ENCODE measurements around the gene FIBCD1. TPM values are rescaled to one million over a fixed set of nuclear protein-coding genes. Genes with fewer than 3 reads are reported as not detected.

FIBCD1 gene
- total RNA-seq, 1 experiment from 2014 or later = 1.4 TPM

DNA sequence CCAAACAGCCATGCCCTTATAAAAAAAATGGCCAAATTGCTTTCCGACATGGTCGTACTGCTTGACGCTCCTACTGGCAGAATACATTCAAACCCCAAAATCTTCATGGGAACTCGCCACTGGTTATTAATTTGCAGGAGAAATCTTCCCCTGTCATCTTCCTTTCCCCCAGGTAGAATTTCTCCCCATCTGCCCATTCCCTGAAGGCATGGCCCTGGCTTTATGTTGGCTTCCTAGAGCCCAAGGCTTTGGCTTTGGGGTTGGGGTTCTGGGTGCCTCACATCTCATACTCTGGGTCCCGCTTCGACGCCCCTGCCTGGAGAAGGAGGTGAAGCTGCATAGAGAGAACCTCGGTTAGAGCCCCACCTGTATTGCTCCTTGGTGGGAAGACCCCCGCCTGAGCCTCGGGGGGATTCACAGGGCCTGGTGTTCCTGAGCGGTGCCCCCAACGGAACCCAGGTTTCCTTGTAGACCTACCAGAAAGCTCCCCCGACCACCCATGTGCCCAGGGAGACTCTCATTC is 8.6 kb upstream of the FIBCD1 start:
- peak overlapping the region; percentile 48 for H3K4me3 Mint-ChIP-seq (ENCODE audit: low read depth, unreplicated experiment)
- CTCF ChIA-PET = no interaction called here
- H3K27me3 Mint-ChIP-seq (ENCODE audit: unreplicated experiment) = peaks cover 67% of the 10 kb centered on the region
- DNase-seq = no peak
- TF ChIP-seq, protein P1, sequence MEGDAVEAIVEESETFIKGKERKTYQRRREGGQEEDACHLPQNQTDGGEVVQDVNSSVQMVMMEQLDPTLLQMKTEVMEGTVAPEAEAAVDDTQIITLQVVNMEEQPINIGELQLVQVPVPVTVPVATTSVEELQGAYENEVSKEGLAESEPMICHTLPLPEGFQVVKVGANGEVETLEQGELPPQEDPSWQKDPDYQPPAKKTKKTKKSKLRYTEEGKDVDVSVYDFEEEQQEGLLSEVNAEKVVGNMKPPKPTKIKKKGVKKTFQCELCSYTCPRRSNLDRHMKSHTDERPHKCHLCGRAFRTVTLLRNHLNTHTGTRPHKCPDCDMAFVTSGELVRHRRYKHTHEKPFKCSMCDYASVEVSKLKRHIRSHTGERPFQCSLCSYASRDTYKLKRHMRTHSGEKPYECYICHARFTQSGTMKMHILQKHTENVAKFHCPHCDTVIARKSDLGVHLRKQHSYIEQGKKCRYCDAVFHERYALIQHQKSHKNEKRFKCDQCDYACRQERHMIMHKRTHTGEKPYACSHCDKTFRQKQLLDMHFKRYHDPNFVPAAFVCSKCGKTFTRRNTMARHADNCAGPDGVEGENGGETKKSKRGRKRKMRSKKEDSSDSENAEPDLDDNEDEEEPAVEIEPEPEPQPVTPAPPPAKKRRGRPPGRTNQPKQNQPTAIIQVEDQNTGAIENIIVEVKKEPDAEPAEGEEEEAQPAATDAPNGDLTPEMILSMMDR (IDR thresholded peaks at IDR 0.05; ENCODE audit: unreplicated experiment) = no peak
- peak overlapping the region; percentile 51 for H3K27ac Mint-ChIP-seq (ENCODE audit: unreplicated experiment)
- intact Hi-C loops (cut with micrococcal nuclease; ENCODE audit: unreplicated experiment) = no loop called here
- peaks cover 5% of the 10 kb centered on the region for H3K36me3 Mint-ChIP-seq (ENCODE audit: insufficient read depth, unreplicated experiment)
- BruUV-seq (replicated peaks) = no TSS peak
- no peaks in the 10 kb centered on the region for H3K9me3 Mint-ChIP-seq (ENCODE audit: low read depth, unreplicated experiment)
- peaks cover 32% of the 10 kb centered on the region for H3K4me1 Mint-ChIP-seq (ENCODE audit: low read depth, unreplicated experiment)

DNA sequence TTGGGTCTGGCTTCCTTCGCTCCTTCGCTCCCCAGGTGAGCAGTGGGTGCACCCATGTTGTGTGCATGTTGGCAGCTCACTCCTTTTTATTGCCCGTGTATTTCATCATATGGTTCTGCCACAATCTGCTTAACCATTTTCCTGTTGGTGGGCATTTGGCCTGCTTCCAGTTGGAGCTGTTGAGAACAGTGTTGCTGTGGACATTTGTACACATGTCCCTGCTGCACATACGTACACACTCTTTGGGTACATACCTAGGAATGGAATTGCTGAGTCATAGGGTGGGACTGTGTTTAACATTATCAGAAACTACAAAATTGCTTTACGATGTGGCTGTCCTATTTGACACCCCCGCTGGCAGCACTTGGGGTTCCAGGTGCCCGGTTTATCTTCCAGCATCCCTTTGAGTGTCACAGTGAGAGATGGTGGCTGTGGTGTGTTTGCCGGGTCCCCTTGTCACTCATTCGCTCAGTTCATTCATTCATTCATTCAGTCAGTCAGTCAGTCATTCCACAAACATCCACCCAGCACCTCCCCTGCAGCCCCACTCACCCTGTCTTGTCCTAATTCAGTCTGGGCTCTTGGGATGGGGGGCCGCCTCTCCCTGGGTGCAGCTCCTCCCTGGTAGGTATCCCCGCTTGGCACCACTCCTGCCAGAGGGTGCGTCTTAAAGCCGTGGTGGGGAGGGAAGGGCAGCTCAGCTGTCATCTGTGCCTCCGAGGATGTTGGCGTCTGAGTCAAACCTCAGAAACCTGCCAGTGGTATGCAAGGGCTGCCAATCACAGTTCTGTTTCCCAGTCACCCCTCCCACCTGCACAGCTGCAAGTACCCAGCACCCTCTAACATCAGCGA is 7.9 kb upstream of the FIBCD1 start:
- DNase-seq = peak; percentile 33
- Mint-ChIP-seq H3K9me3 (ENCODE audit: low read depth, unreplicated experiment) (no peaks in the 10 kb centered on the region), H3K4me3 (ENCODE audit: low read depth, unreplicated experiment) (peak overlapping the region; percentile 48), H3K27me3 (ENCODE audit: unreplicated experiment) (peaks cover 72% of the 10 kb centered on the region), H3K36me3 (ENCODE audit: insufficient read depth, unreplicated experiment) (peaks cover 5% of the 10 kb centered on the region), H3K27ac (ENCODE audit: unreplicated experiment) (peak overlapping the region; percentile 51), H3K4me1 (ENCODE audit: low read depth, unreplicated experiment) (peaks cover 32% of the 10 kb centered on the region)
- intact Hi-C loops (cut with micrococcal nuclease; ENCODE audit: unreplicated experiment) = no loop called here
- CTCF ChIA-PET = interaction anchor here (0.6 kb wide), 2 partner anchors 39 to 151 kb away, joined by 5 to 7 read pairs; no protein-coding TSS in a partner anchor
- BruUV-seq (replicated peaks) = no TSS peak
- TF ChIP-seq, protein P1 (IDR thresholded peaks at IDR 0.05; ENCODE audit: unreplicated experiment) = no peak

DNA sequence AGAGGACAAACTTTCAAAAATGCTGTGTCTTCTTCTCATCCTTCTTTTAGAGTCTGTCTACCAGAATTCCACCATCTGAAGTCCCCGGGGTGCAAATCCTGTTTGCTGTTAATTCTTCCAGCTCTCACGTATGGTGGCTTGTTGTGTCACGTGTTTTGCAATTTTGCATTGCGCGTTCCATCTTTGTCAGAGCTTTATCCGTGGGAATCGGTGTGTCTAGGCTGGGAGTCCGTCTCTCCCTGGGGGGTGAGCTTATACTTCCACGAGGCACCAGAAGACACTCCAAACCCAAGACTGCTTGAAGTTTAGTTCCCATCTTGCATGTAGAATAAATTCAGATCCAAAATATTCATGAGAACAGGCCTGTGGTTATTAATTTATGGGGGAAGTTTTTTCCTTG is 6.1 kb upstream of the FIBCD1 start:
- H3K36me3 Mint-ChIP-seq (ENCODE audit: insufficient read depth, unreplicated experiment) = peaks cover 5% of the 10 kb centered on the region
- intact Hi-C loops (cut with micrococcal nuclease; ENCODE audit: unreplicated experiment) = no loop called here
- no TSS peak for BruUV-seq (replicated peaks)

DNA sequence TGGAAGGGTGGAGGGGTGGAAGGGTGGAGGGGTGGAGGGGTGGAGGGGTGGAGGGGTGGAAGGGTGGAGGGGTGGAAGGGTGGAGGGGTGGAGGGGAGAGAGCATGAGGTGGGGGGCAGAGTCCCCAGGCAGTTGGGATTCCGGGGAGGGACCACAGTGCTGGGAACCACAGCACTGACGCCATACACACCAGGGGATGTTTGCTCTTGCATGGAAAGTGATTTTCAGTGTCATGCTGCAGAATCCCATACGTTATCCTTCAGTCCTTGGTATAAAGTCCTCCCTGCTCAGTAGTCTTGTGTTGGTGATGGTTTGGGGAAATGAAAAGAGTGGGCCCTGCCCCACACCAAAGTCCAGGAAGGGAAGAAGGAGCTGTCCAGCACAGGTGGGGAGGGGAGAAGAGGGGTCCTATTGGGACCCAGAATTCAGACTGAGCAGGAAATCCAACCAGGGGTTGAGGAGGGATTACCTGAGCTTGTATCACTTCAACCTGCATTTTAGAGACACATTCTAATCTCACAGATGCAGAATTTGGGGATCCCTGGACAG is 5.5 kb upstream of the FIBCD1 start:
- no peak for DNase-seq
- CTCF ChIA-PET = interaction anchor here (0.5 kb wide), 1 partner anchor 388 kb away, joined by 3 read pairs; no protein-coding TSS in a partner anchor
- BruUV-seq (replicated peaks) = no TSS peak
- no peak overlapping the region for H3K27ac Mint-ChIP-seq (ENCODE audit: unreplicated experiment)
- intact Hi-C loops (cut with micrococcal nuclease; ENCODE audit: unreplicated experiment) = no loop called here
- peaks cover 72% of the 10 kb centered on the region for H3K27me3 Mint-ChIP-seq (ENCODE audit: unreplicated experiment)
- no peak overlapping the region for H3K4me3 Mint-ChIP-seq (ENCODE audit: low read depth, unreplicated experiment)
- peaks cover 32% of the 10 kb centered on the region for H3K4me1 Mint-ChIP-seq (ENCODE audit: low read depth, unreplicated experiment)
- H3K36me3 Mint-ChIP-seq (ENCODE audit: insufficient read depth, unreplicated experiment) = peaks cover 5% of the 10 kb centered on the region
- TF ChIP-seq, protein P1 (IDR thresholded peaks at IDR 0.05; ENCODE audit: unreplicated experiment) = no peak
- no peaks in the 10 kb centered on the region for H3K9me3 Mint-ChIP-seq (ENCODE audit: low read depth, unreplicated experiment)

More for the DNA sequence above, 6.1 kb upstream of the FIBCD1 start:
- Mint-ChIP-seq H3K9me3 (ENCODE audit: low read depth, unreplicated experiment) (no peaks in the 10 kb centered on the region), H3K4me3 (ENCODE audit: low read depth, unreplicated experiment) (no peak overlapping the region), H3K27ac (ENCODE audit: unreplicated experiment) (no peak overlapping the region), H3K27me3 (ENCODE audit: unreplicated experiment) (peaks cover 77% of the 10 kb centered on the region), H3K4me1 (ENCODE audit: low read depth, unreplicated experiment) (peaks cover 32% of the 10 kb centered on the region)
- TF ChIP-seq, protein P1 (IDR thresholded peaks at IDR 0.05; ENCODE audit: unreplicated experiment) = no peak
- CTCF ChIA-PET = no interaction called here
- DNase-seq = no peak

All from Calu3 (cell line).